Astrocyte of the cerebellum (primary cell): ENCODE measurements around the gene UNC13C.

Experiments
- DNase-seq: peaks from one replicate; pipeline ENCODE4 v3.0.0-alpha.2; 2011; ENCODE audit warnings: low read depth
- H3K4me3 ChIP-seq: 2 replicates; pipeline ENCODE4 v1.5.1; 2011; ENCODE audit warnings: mild to moderate bottlenecking, low read depth, low read length, moderate library complexity
- in situ Hi-C: cut with HindIII; loops from 2 replicates; pipeline ENCODE4 v1.10.0; 2017; ENCODE audit warnings: low sequenced_read_pairs
- TF ChIP-seq, protein P1 (sequence below): IDR thresholded peaks from 2 replicates; pipeline ENCODE4 v1.5.1; 2012; ENCODE audit warnings: low read length, low read depth, moderate library complexity, mild to moderate bottlenecking; ENCODE audit errors: missing control alignments

UNC13C gene

DNA sequence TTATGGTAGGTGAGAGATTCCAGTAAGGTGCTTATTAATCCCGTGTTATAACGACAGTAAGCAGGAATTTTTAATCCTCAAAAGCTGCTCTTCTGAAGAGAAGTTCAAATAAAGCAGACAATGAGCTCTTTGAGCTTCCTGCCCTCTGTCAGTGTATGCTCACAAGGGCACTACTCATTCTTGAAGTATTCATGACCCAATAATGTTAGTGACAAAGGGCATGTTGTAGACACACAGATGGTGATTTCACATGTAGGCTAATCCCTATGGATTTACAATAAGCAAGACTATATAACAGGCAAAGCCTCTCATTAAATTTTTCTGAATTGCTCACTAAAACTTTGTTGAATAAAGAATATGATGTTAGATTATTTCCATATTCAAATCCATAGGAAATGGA lies 639.9 kb downstream of the UNC13C start:
- DNase-seq: no peak
- in situ Hi-C loops: no loop called here
- H3K4me3 ChIP-seq: no peak overlapping the region
- TF ChIP-seq, protein P1, sequence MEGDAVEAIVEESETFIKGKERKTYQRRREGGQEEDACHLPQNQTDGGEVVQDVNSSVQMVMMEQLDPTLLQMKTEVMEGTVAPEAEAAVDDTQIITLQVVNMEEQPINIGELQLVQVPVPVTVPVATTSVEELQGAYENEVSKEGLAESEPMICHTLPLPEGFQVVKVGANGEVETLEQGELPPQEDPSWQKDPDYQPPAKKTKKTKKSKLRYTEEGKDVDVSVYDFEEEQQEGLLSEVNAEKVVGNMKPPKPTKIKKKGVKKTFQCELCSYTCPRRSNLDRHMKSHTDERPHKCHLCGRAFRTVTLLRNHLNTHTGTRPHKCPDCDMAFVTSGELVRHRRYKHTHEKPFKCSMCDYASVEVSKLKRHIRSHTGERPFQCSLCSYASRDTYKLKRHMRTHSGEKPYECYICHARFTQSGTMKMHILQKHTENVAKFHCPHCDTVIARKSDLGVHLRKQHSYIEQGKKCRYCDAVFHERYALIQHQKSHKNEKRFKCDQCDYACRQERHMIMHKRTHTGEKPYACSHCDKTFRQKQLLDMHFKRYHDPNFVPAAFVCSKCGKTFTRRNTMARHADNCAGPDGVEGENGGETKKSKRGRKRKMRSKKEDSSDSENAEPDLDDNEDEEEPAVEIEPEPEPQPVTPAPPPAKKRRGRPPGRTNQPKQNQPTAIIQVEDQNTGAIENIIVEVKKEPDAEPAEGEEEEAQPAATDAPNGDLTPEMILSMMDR: no peak

DNA sequence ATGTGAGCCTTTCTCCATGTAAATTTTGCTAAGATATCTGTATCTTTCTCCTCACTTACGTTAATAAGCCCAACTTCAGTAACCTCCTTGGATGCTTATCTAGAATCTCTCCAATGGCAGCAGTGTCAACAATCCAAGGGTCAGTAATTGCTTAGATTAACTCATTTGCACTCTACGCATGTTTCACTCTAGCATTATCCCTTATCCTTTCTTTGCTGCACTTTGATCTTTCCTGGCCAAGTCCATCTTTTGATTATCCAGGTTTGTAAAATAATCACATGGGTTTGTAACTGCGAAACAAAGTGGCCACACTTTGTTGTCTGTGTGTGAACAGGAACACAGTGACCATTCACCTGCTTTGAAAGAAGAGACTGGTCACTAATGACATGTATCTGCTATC lies 640.9 kb downstream of the UNC13C start:
- H3K4me3 ChIP-seq: no peak overlapping the region
- TF ChIP-seq, protein P1: no peak
- in situ Hi-C loops: no loop called here
- DNase-seq: no peak

DNA sequence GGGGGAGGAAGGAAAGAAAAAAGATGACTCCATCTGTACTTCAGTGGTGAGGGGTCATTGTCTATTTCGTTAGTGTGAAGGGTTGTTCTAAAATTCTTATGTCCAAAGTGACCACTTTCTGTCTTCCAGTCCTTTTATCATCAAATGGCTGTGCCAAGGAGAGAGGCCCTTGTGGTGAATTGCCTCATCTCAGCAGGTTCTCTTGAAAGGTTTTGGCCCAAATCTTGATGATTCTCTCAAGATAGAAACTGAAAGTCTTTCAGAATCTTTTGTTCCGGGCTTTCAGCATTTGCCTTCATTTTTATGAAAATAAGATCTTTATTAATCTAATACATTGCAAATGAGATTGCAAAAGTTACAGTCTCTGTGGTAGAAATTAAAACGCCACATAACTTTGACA lies 642.7 kb downstream of the UNC13C start:
- in situ Hi-C loops: no loop called here
- TF ChIP-seq, protein P1: no peak
- H3K4me3 ChIP-seq: no peak overlapping the region
- no peak for DNase-seq

DNA sequence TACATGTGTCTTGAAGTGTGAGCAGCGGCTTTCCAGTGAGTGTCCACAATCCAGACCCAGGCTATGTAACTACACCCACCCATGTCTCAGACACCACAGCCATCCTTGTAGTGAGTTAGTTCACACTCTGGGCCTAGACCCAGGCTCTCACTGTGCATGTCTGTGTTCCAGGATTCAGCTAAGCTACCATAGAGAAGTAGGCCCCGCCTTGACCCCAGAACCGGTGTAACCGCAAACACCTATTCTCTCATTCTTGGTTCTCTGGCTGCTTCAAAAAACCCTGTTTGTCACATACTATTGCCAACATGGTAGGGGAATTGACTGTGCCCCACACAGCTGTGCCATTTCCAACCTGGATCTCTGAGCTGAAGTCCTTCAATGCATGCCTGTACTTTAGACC lies 657.9 kb downstream of the UNC13C start:
- H3K4me3 ChIP-seq: no peak overlapping the region
- TF ChIP-seq, protein P1: no peak
- in situ Hi-C loops: no loop called here
- no peak for DNase-seq

DNA sequence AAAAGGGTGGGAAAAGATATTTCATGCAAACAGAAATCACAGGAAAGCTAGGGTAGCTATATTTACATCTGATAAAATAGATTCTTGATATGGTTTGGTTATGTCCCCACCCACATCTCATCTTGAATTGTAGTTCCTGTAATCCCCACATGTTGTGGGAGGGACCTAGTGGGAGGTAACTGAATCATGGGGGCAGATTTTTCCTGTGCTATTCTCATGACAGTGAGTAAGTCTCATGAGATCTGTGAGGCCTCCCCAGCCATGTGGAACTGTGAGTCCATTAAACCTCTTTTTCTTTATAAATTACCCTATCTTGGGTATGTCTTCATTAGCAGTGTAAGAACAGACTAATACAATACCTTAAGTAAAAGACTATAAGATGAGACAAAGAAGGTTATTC lies 660.4 kb downstream of the UNC13C start:
- DNase-seq: no peak
- in situ Hi-C loops: no loop called here
- TF ChIP-seq, protein P1: no peak
- H3K4me3 ChIP-seq: no peak overlapping the region

DNA sequence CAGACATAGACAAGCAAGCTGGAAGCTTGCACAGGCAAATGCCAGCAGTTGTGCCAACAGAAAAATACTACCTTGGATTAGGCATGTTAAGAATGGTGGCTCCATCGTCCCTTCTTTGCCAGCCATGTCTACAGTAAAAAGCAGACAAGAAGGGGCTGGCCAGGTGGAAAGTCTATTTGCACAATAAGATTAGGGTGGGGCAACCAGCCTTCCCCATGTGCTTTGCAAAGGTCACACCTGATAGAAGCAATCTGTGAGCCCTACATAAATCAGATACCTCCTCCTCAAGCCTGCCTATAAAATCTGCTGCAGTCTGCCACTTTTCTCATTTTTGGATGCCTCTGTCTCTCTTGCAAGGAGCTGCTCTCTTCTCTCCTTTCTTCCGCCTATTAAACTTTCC lies 662.6 kb downstream of the UNC13C start:
- no peak for DNase-seq
- no peak overlapping the region for H3K4me3 ChIP-seq
- TF ChIP-seq, protein P1: no peak
- in situ Hi-C loops: no loop called here

DNA sequence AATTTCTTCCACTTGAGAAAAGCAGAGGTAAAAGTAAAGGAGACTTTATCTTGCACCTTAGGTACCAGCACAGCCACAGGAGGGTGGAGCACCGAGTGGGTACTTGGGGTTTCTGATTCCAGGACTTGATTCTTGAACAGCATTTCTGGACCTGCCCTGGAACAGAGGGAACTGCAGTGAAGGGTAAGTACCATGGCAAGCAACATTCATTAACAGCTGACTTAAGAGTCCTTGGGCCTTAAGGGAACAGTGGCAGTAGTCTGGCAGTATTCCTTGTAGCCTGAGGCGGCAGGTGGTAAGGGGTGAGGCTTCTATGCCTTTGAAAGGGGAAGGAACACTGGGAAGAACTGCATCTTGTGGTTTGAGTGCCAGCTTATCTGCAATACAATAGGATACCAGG lies 666.6 kb downstream of the UNC13C start:
- TF ChIP-seq, protein P1: no peak
- DNase-seq: no peak
- in situ Hi-C loops: no loop called here
- no peak overlapping the region for H3K4me3 ChIP-seq
